Neural cell (in vitro differentiated cells): ENCODE results near the gene CCDC7. TPM values are rescaled to one million over a fixed set of nuclear protein-coding genes. Genes with fewer than 3 reads are reported as not detected.

Experiments
- H2AFZ ChIP-seq: fragments of 200-600, 300-800 bp; sonication (generic), shearing (Covaris generic); 2 replicates; pipeline ENCODE4 v1.6.0; 2014; ENCODE audit warnings: low read depth, mild to moderate bottlenecking, antibody characterized with exemption, low read length, moderate library complexity
- H3F3A ChIP-seq: fragments of 200-600 bp; shearing (Covaris generic); 2 replicates; pipeline ENCODE4 v1.6.1; 2016; ENCODE audit warnings: mild to moderate bottlenecking, moderate library complexity, mixed read lengths, antibody characterized with exemption, low read length; ENCODE audit not compliant: insufficient read depth, poor library complexity, severe bottlenecking
- H3K27ac ChIP-seq: fragments of 200-600, 300-800 bp; sonication (generic), shearing (Covaris generic); 2 replicates; pipeline ENCODE4 v1.5.1; 2014; ENCODE audit warnings: mild to moderate bottlenecking, low read length, moderate library complexity
- H3K27me3 ChIP-seq: fragments of 300-800, 200-600 bp; sonication (generic), shearing (Covaris generic); 2 replicates; pipeline ENCODE4 v1.6.0; 2014; ENCODE audit warnings: mild to moderate bottlenecking, low read depth, low read length, moderate library complexity; ENCODE audit not compliant: insufficient read depth
- H3K36me3 ChIP-seq: fragments of 300-800, 200-600 bp; sonication (generic), shearing (Covaris generic); 2 replicates; pipeline ENCODE4 v1.5.1; 2014; ENCODE audit warnings: mild to moderate bottlenecking, antibody characterized with exemption, low read length, moderate library complexity; ENCODE audit not compliant: insufficient read depth
- H3K4me2 ChIP-seq: fragments of 300-800, 200-600 bp; sonication (generic), shearing (Covaris generic); 2 replicates; pipeline ENCODE4 v1.6.0; 2014; ENCODE audit warnings: mild to moderate bottlenecking, low read length
- H3K4me3 ChIP-seq: fragments of 300-800, 200-600 bp; sonication (generic), shearing (Covaris generic); 2 replicates; pipeline ENCODE4 v1.5.1; 2014; ENCODE audit warnings: mild to moderate bottlenecking, low read length, moderate library complexity
- H3K79me2 ChIP-seq: fragments of 200-600 bp; shearing (Covaris generic); replicated peaks from 2 replicates; pipeline ENCODE4 v1.6.0; 2014; ENCODE audit warnings: mild to moderate bottlenecking, low read length, moderate library complexity; ENCODE audit not compliant: insufficient read depth
- H3K9ac ChIP-seq: fragments of 300-800, 200-600 bp; sonication (generic), shearing (Covaris generic); 2 replicates; pipeline ENCODE4 v1.6.1; 2016; ENCODE audit warnings: mild to moderate bottlenecking, low read length, mixed read lengths
- H3K9me2 ChIP-seq: fragments of 200-600 bp; shearing (Covaris generic); 2 replicates; pipeline ENCODE4 v1.6.1; 2016; ENCODE audit warnings: mild to moderate bottlenecking, low read length, mixed read lengths; ENCODE audit not compliant: insufficient read depth
- H3K9me3 ChIP-seq: fragments of 200-600, 300-800 bp; sonication (generic), shearing (Covaris generic); 2 replicates; pipeline ENCODE4 v1.6.1; 2016; ENCODE audit warnings: mild to moderate bottlenecking, mixed run types, low read length, moderate library complexity, mixed read lengths
- H4K20me1 ChIP-seq: fragments of 200-600 bp; shearing (Covaris generic); 2 replicates; pipeline ENCODE4 v1.6.1; 2016; ENCODE audit warnings: mild to moderate bottlenecking, mixed run types; ENCODE audit not compliant: insufficient read depth
- CTCF ChIP-seq: fragments of 450-650 bp; IDR thresholded peaks from 2 replicates; pipeline ENCODE4 v1.5.1; 2014; ENCODE audit warnings: antibody characterized with exemption, mild to moderate bottlenecking, moderate library complexity; ENCODE audit not compliant: poor library complexity, severe bottlenecking
- EP300 ChIP-seq: fragments of 450-650 bp; conservative IDR thresholded peaks from 2 replicates; pipeline ENCODE4 v1.6.1; 2014; ENCODE audit warnings: antibody characterized with exemption, mild to moderate bottlenecking, moderate library complexity; ENCODE audit not compliant: poor library complexity, severe bottlenecking
- EZH2 ChIP-seq: fragments of 200-600, 300-800 bp; shearing (Covaris generic), sonication (generic); IDR thresholded peaks from 2 replicates; pipeline ENCODE4 v1.6.1; 2014; ENCODE audit warnings: antibody characterized with exemption, low read length, borderline replicate concordance, mild to moderate bottlenecking; ENCODE audit not compliant: insufficient read depth, poor library complexity, severe bottlenecking
- MXI1 ChIP-seq: fragments of 450-650 bp; conservative IDR thresholded peaks from 2 replicates; pipeline ENCODE4 v1.6.1; 2014; ENCODE audit warnings: antibody characterized with exemption, mild to moderate bottlenecking; ENCODE audit not compliant: poor library complexity, severe bottlenecking
- POLR2AphosphoS5 ChIP-seq: IDR thresholded peaks from 2 replicates; pipeline ENCODE4 v1.6.1; 2012
- RAD21 ChIP-seq: fragments of 450-650 bp; conservative IDR thresholded peaks from 2 replicates; pipeline ENCODE4 v1.6.1; 2014; ENCODE audit warnings: antibody characterized with exemption, mild to moderate bottlenecking, moderate library complexity
- SMC3 ChIP-seq: fragments of 450-650 bp; conservative IDR thresholded peaks from 2 replicates; pipeline ENCODE4 v1.6.1; 2014; ENCODE audit warnings: antibody characterized with exemption, mild to moderate bottlenecking, moderate library complexity; ENCODE audit not compliant: poor library complexity
- TAF1 ChIP-seq: IDR thresholded peaks from 2 replicates; pipeline ENCODE4 v1.6.1; 2012; ENCODE audit warnings: low read depth
- polyA plus RNA-seq: library from polyadenylated mRNA; depleted of rRNA; stranded (reverse); fragments of >200 nt; gene quantifications from 2 replicates; pipeline ENCODE4 v1.2.3, GENCODE V29; 2014
- TF ChIP-seq, protein P1 (sequence below): IDR thresholded peaks from 2 replicates; pipeline ENCODE4 v1.6.1; 2012; ENCODE audit warnings: borderline replicate concordance

The CCDC7 gene
- polyA plus RNA-seq, 1 donor from 2014 or later: 5.1 TPM

DNA sequence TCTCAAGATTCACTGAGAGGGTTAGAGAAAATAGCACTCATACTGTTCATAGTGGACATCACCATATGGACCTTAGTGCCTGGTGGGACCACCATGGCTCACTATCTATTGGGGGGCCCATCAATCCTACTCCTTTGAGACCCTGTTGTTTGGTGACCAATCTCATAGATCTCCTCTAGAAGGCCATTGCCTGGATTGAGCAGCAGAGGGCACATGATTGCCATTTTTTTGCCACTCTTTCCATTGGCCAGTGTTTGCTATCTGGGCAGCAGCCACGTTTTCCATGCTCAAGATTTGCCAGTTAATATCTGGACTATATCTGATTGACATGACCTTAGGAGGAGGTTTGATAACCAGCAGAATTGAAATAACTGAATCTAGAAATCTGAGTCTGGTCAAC, 267.6 kb downstream of the CCDC7 start:
- no peak overlapping the region for H3K4me2 ChIP-seq
- no peak overlapping the region for H3K4me3 ChIP-seq
- no peak for TF ChIP-seq CTCF
- no peak for TF ChIP-seq MXI1
- no peak for TF ChIP-seq RAD21
- no peak for TF ChIP-seq POLR2AphosphoS5
- no peak for TF ChIP-seq EZH2
- TF ChIP-seq SMC3: no peak
- TF ChIP-seq, protein P1, sequence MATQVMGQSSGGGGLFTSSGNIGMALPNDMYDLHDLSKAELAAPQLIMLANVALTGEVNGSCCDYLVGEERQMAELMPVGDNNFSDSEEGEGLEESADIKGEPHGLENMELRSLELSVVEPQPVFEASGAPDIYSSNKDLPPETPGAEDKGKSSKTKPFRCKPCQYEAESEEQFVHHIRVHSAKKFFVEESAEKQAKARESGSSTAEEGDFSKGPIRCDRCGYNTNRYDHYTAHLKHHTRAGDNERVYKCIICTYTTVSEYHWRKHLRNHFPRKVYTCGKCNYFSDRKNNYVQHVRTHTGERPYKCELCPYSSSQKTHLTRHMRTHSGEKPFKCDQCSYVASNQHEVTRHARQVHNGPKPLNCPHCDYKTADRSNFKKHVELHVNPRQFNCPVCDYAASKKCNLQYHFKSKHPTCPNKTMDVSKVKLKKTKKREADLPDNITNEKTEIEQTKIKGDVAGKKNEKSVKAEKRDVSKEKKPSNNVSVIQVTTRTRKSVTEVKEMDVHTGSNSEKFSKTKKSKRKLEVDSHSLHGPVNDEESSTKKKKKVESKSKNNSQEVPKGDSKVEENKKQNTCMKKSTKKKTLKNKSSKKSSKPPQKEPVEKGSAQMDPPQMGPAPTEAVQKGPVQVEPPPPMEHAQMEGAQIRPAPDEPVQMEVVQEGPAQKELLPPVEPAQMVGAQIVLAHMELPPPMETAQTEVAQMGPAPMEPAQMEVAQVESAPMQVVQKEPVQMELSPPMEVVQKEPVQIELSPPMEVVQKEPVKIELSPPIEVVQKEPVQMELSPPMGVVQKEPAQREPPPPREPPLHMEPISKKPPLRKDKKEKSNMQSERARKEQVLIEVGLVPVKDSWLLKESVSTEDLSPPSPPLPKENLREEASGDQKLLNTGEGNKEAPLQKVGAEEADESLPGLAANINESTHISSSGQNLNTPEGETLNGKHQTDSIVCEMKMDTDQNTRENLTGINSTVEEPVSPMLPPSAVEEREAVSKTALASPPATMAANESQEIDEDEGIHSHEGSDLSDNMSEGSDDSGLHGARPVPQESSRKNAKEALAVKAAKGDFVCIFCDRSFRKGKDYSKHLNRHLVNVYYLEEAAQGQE: no peak
- no peaks in the 10 kb centered on the region for H3K79me2 ChIP-seq
- no peaks in the 10 kb centered on the region for H3K27me3 ChIP-seq
- no peak overlapping the region for H3K9ac ChIP-seq
- H3K36me3 ChIP-seq: no peaks in the 10 kb centered on the region
- H3K9me3 ChIP-seq: no peaks in the 10 kb centered on the region
- H2AFZ ChIP-seq: no peak overlapping the region
- no peaks in the 10 kb centered on the region for H3K9me2 ChIP-seq
- no peaks in the 10 kb centered on the region for H4K20me1 ChIP-seq
- H3F3A ChIP-seq: no peaks in the 10 kb centered on the region
- no peak overlapping the region for H3K27ac ChIP-seq

DNA sequence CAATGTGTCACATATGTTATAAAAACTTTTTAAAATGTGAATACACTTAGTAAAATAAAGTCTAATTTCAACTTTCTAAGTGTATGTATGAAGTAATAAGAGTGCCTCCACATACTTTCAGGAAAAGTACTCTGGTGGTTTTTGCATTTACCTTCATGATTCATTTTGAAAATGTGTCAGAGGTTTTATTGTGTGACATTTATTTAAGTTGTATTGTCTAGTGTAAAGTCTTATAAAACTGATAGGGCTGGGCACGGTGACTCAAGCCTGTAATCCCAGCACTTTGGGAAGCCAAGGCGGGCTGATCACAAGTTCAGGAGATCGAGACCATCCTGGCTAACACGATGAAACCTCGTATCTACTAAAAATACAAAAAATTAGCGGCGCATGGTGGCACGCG, 285.6 kb downstream of the CCDC7 start:
- Histone ChIP-seq H3K9ac (no peak overlapping the region), H3K4me2 (no peak overlapping the region), H3K27ac (no peak overlapping the region), H2AFZ (no peak overlapping the region), H3K4me3 (no peak overlapping the region), H3K79me2 (no peaks in the 10 kb centered on the region), H3K36me3 (no peaks in the 10 kb centered on the region), H4K20me1 (no peaks in the 10 kb centered on the region), H3K9me3 (no peaks in the 10 kb centered on the region), H3K27me3 (no peaks in the 10 kb centered on the region), H3K9me2 (no peaks in the 10 kb centered on the region), H3F3A (no peaks in the 10 kb centered on the region)
- TF ChIP-seq CTCF: no peak
- TF ChIP-seq TAF1: no peak
- TF ChIP-seq EP300: no peak
- no peak for TF ChIP-seq SMC3
